ENCODE data around the gene MAGEB1.

MAGEB1 gene

DNA sequence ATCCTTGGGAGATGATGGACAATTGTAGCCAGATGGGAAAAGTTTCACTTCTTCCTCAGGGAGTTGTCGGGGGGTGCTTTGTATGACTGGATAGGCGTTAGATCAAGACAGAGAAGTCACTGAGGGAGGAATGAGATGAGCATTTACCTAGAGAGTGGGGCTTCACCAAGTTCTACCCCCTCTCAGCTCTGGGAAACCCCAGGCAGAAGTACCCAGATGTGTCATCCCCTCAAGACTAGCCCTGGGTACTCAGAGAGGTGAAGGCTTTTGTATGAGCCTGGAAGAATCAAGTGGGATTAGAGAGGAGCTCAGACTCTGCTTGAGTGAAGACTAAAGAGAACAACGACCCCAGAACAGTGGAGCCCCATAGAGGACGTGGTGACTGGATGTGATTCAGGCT lies 1.9 kb downstream of the MAGEB1 start:
- no peak for TF ChIP-seq TARDBP (IDR thresholded peaks at IDR 0.05)
- no peak for TF ChIP-seq ZNF384 (IDR thresholded peaks at IDR 0.05)
- no peak for TF ChIP-seq L3MBTL2 (conservative IDR thresholded peaks at IDR 0.05)
- TF ChIP-seq FOXK2 (IDR thresholded peaks at IDR 0.05), result no peak
- no peak for TF ChIP-seq FOXM1 (IDR thresholded peaks at IDR 0.05; ENCODE audit: borderline replicate concordance)
- TF ChIP-seq CTBP1 (IDR thresholded peaks at IDR 0.05; ENCODE audit: borderline replicate concordance), result no peak
- no peak for TF ChIP-seq NFRKB (IDR thresholded peaks at IDR 0.05)
- TF ChIP-seq BHLHE40 (IDR thresholded peaks at IDR 0.05; ENCODE audit: borderline replicate concordance), result no peak
- TF ChIP-seq, protein P1, sequence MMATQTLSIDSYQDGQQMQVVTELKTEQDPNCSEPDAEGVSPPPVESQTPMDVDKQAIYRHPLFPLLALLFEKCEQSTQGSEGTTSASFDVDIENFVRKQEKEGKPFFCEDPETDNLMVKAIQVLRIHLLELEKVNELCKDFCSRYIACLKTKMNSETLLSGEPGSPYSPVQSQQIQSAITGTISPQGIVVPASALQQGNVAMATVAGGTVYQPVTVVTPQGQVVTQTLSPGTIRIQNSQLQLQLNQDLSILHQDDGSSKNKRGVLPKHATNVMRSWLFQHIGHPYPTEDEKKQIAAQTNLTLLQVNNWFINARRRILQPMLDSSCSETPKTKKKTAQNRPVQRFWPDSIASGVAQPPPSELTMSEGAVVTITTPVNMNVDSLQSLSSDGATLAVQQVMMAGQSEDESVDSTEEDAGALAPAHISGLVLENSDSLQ (IDR thresholded peaks at IDR 0.05), result no peak
- no peak for TF ChIP-seq FOXA1 (IDR thresholded peaks at IDR 0.05)
- CTCF ChIA-PET, result no interaction called here
- POLR2A ChIA-PET, result no interaction called here
- no peak for DNase-seq (ENCODE audit: extremely low spot score)

DNA sequence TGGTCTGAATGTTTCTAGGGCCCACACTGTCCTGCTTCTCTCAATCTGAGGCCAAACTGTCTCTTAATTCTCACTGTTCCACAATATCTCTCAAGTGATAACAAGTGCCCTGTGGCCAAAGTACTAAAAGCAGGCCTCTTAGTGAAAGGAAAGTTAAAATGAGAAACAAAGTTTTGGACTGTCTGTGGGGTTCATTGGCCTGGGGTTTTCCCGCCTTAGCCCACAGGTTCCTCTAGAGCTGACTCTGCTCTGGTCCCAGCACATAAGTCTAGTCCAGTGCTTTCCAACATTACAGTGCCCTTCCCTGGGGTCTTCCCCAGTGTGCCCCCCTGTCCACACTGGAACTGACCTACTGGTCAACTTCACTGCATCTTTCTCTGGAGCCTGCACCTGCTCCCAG lies 6.3 kb downstream of the MAGEB1 start:
- TF ChIP-seq LEF1 (IDR thresholded peaks at IDR 0.05; ENCODE audit: borderline replicate concordance) (no peak), ZNF384 (IDR thresholded peaks at IDR 0.05) (no peak), CTBP1 (IDR thresholded peaks at IDR 0.05; ENCODE audit: borderline replicate concordance) (no peak), TARDBP (IDR thresholded peaks at IDR 0.05) (no peak), NFRKB (IDR thresholded peaks at IDR 0.05) (no peak), FOXA1 (IDR thresholded peaks at IDR 0.05) (no peak), ARNT (IDR thresholded peaks at IDR 0.05) (no peak), HDGF (IDR thresholded peaks at IDR 0.05; ENCODE audit: borderline replicate concordance) (no peak), BHLHE40 (IDR thresholded peaks at IDR 0.05; ENCODE audit: borderline replicate concordance) (no peak), ELF4 (IDR thresholded peaks at IDR 0.05) (no peak), FOXM1 (IDR thresholded peaks at IDR 0.05; ENCODE audit: borderline replicate concordance) (no peak), FOXK2 (IDR thresholded peaks at IDR 0.05) (no peak), SUZ12 (IDR thresholded peaks at IDR 0.05) (no peak), SP1 (IDR thresholded peaks at IDR 0.05) (no peak), L3MBTL2 (conservative IDR thresholded peaks at IDR 0.05) (no peak)
- TF ChIP-seq, protein P1 (IDR thresholded peaks at IDR 0.05), result no peak
- POLR2A ChIA-PET, result no interaction called here
- CTCF ChIA-PET, result no interaction called here
- no peak for DNase-seq (ENCODE audit: extremely low spot score)

DNA sequence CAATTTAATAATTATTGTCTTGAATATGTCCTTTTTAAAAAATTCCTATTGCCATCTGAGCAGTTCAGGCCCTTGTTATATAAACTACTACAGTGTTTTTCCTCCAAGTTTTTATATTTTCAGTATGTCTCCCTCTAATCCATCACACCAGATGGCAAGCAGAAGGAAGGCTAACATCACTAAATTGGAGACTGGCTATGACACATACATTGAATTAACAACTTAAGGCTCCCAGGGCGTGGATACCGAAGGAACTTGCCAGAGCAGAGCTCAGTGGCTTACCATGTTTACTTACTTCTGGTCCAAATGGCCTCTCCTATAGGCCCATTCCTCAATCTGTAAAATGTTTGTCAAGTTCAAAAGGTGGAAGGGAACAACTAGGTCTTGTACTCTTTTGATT lies 13.0 kb downstream of the MAGEB1 start:
- ChIA-PET CTCF (no interaction called here), POLR2A (no interaction called here)
- TF ChIP-seq L3MBTL2 (conservative IDR thresholded peaks at IDR 0.05) (no peak), HDGF (IDR thresholded peaks at IDR 0.05; ENCODE audit: borderline replicate concordance) (no peak), ZNF384 (IDR thresholded peaks at IDR 0.05) (no peak), SUZ12 (IDR thresholded peaks at IDR 0.05) (no peak), FOXA1 (IDR thresholded peaks at IDR 0.05) (no peak), LEF1 (IDR thresholded peaks at IDR 0.05; ENCODE audit: borderline replicate concordance) (no peak), FOXK2 (IDR thresholded peaks at IDR 0.05) (no peak), SP1 (IDR thresholded peaks at IDR 0.05) (no peak), FOXM1 (IDR thresholded peaks at IDR 0.05; ENCODE audit: borderline replicate concordance) (no peak), ELF4 (IDR thresholded peaks at IDR 0.05) (no peak), CTBP1 (IDR thresholded peaks at IDR 0.05; ENCODE audit: borderline replicate concordance) (no peak), ARNT (IDR thresholded peaks at IDR 0.05) (no peak)
- TF ChIP-seq, protein P1 (IDR thresholded peaks at IDR 0.05), result no peak
- no peak for DNase-seq (ENCODE audit: extremely low spot score)

DNA sequence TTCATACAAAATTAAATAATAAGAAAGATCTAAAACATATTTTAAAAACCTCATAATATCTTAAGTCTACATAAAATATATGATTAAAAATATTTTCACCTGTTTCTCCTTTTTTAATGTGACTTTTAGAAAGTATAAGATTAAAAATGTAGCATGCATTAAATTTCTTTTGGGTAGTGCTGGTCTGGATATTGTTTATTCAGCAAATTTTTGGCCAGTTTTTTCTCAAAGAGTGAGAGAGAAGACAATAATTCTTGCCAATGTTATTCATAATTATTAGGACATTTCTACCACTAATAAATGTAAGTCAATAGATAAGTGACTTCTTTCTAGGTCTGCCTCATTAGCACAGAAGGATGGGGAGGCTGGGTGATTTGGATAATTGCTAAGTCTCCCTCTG lies 14.1 kb downstream of the MAGEB1 start:
- CTCF ChIA-PET, result no interaction called here
- DNase-seq (ENCODE audit: extremely low spot score), result no peak
- POLR2A ChIA-PET, result no interaction called here
- TF ChIP-seq SP1 (IDR thresholded peaks at IDR 0.05) (no peak), BHLHE40 (IDR thresholded peaks at IDR 0.05; ENCODE audit: borderline replicate concordance) (no peak), L3MBTL2 (conservative IDR thresholded peaks at IDR 0.05) (no peak), TARDBP (IDR thresholded peaks at IDR 0.05) (no peak), FOXM1 (IDR thresholded peaks at IDR 0.05; ENCODE audit: borderline replicate concordance) (no peak)
- TF ChIP-seq, protein P1 (IDR thresholded peaks at IDR 0.05), result no peak

DNA sequence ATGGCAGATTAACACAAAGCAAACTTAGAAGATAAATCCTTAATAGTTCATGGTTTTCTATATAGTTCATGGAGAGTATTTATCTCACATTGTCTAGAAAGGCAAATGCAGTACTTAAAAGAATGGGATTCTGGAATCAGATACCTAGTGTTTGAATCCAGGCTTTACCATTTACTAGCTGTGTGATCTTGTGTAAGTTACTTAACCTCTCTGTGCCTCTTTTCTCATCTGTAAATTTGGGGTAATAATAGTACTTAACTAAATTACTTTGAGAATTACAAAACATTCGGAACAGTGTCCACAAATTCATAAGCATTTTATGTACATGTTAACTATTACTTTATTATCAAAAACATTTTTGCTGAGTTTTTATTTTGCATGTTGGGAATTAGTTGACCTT lies 15.8 kb downstream of the MAGEB1 start:
- no peak for TF ChIP-seq ZNF384 (IDR thresholded peaks at IDR 0.05)
- no peak for TF ChIP-seq BHLHE40 (IDR thresholded peaks at IDR 0.05; ENCODE audit: borderline replicate concordance)
- no peak for TF ChIP-seq SUZ12 (IDR thresholded peaks at IDR 0.05)
- TF ChIP-seq FOXA1 (IDR thresholded peaks at IDR 0.05), result no peak
- TF ChIP-seq, protein P1 (IDR thresholded peaks at IDR 0.05), result no peak
- no peak for TF ChIP-seq NFRKB (IDR thresholded peaks at IDR 0.05)
- TF ChIP-seq FOXM1 (IDR thresholded peaks at IDR 0.05; ENCODE audit: borderline replicate concordance), result no peak
- TF ChIP-seq ELF4 (IDR thresholded peaks at IDR 0.05), result no peak
- ChIA-PET CTCF (interaction anchor here (0.7 kb wide), 1 partner anchor 244 kb away, joined by 3 read pairs; no protein-coding TSS in a partner anchor), POLR2A (no interaction called here)
- no peak for DNase-seq (ENCODE audit: extremely low spot score)

DNA sequence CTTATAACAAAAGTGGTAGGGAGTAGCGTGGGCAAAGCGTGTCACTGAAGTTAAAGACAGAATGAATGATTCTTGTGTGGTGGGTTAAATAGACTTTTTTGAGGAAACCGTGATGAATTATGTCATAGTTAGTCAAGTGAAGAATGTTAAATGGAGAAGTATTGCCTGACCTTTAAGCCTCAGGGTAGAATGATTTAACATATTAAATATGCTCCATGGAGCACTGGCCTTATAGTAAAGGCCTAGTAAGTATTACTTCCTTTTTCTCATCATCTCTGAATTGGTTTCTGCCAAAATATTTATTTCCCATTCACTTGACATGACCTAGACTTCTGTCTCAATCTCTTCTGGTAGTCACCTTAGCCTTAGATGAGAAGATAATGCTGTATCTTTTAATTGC lies 23.7 kb downstream of the MAGEB1 start:
- POLR2A ChIA-PET, result no interaction called here
- no peak for DNase-seq (ENCODE audit: extremely low spot score)
- CTCF ChIA-PET, result no interaction called here
- TF ChIP-seq, protein P1 (IDR thresholded peaks at IDR 0.05), result no peak
- no peak for TF ChIP-seq BHLHE40 (IDR thresholded peaks at IDR 0.05; ENCODE audit: borderline replicate concordance)
- TF ChIP-seq FOXK2 (IDR thresholded peaks at IDR 0.05), result no peak
- TF ChIP-seq CTBP1 (IDR thresholded peaks at IDR 0.05; ENCODE audit: borderline replicate concordance), result no peak
- no peak for TF ChIP-seq TARDBP (IDR thresholded peaks at IDR 0.05)
- no peak for TF ChIP-seq SP1 (IDR thresholded peaks at IDR 0.05)
- no peak for TF ChIP-seq HDGF (IDR thresholded peaks at IDR 0.05; ENCODE audit: borderline replicate concordance)
- TF ChIP-seq NFRKB (IDR thresholded peaks at IDR 0.05), result no peak
- no peak for TF ChIP-seq SUZ12 (IDR thresholded peaks at IDR 0.05)
- TF ChIP-seq FOXA1 (IDR thresholded peaks at IDR 0.05), result no peak
- no peak for TF ChIP-seq ELF4 (IDR thresholded peaks at IDR 0.05)
- no peak for TF ChIP-seq ARNT (IDR thresholded peaks at IDR 0.05)

All from HEK293T (cell line).